Kidney epithelial cell (primary cell): ENCODE measurements around the gene KCNA10. TPM values are rescaled to one million over a fixed set of nuclear protein-coding genes. Genes with fewer than 3 reads are reported as not detected.

ENCODE experiments used
- DNase-seq: peaks from one replicate; pipeline ENCODE4 v3.0.0-alpha.2; 2010; ENCODE audit warnings: low read depth
- H3K27me3 ChIP-seq: 2 replicates; pipeline ENCODE4 v1.6.0; 2011; ENCODE audit warnings: low read length; ENCODE audit not compliant: control insufficient read depth, insufficient read depth
- H3K36me3 ChIP-seq: 2 replicates; pipeline ENCODE4 v1.5.1; 2011; ENCODE audit warnings: low read length; ENCODE audit not compliant: control insufficient read depth, insufficient read depth
- H3K4me3 ChIP-seq: 2 replicates; pipeline ENCODE4 v1.5.1; 2011; ENCODE audit warnings: low read depth, mild to moderate bottlenecking, control low read depth, low read length
- CTCF ChIP-seq: IDR thresholded peaks from 2 replicates; pipeline ENCODE4 v1.5.1; 2011; ENCODE audit warnings: mild to moderate bottlenecking, moderate library complexity, low read length, control low read depth, inconsistent platforms; ENCODE audit not compliant: insufficient read depth, poor library complexity, severe bottlenecking
- total RNA-seq: library from RNA; depleted of rRNA; stranded (reverse); fragments of >200 nt; gene quantifications from 2 replicates; pipeline ENCODE4 v1.2.3, GENCODE V29; 2015

KCNA10 gene
- total RNA-seq, result not detected in 2 replicates

- TF ChIP-seq CTCF, result no peak
- no peaks in the 10 kb centered on the region for H3K36me3 ChIP-seq
- no peak within 1 kb of the TSS for H3K4me3 ChIP-seq
- H3K27me3 ChIP-seq, result peaks cover 4% of the 10 kb centered on the region
- DNase-seq, result no peak
Measured at GRCh38 chr1:110519125-110519810, at the start of gene KCNA10. TSS of gene KCNA10 (minus strand) at chr1:110519175. CDS start at chr1:110518787, 388 bp downstream.

- TF ChIP-seq CTCF, result no peak
- no peaks in the 10 kb centered on the region for H3K27me3 ChIP-seq
- DNase-seq, result no peak
- H3K36me3 ChIP-seq, result no peaks in the 10 kb centered on the region
- no peak overlapping the region for H3K4me3 ChIP-seq
Measured at GRCh38 chr1:110566836-110567235, 47.9 kb upstream of the KCNA10 start.

GRCh38 chr1:110565565-110565964 lies 46.6 kb upstream of the KCNA10 start:
- Histone ChIP-seq H3K4me3 (no peak overlapping the region), H3K27me3 (no peaks in the 10 kb centered on the region), H3K36me3 (no peaks in the 10 kb centered on the region)
- no peak for DNase-seq
- no peak for TF ChIP-seq CTCF

GRCh38 chr1:110563089-110563488 lies 44.1 kb upstream of the KCNA10 start:
- Histone ChIP-seq H3K27me3 (no peaks in the 10 kb centered on the region), H3K36me3 (no peaks in the 10 kb centered on the region), H3K4me3 (no peak overlapping the region)
- no peak for DNase-seq
- TF ChIP-seq CTCF, result no peak

- DNase-seq, result no peak
- Histone ChIP-seq H3K27me3 (peaks cover 5% of the 10 kb centered on the region), H3K36me3 (no peaks in the 10 kb centered on the region), H3K4me3 (no peak overlapping the region)
- TF ChIP-seq CTCF, result no peak
Measured at GRCh38 chr1:110561596-110561995, 42.6 kb upstream of the KCNA10 start.

GRCh38 chr1:110559157-110559556 lies 40.2 kb upstream of the KCNA10 start:
- no peaks in the 10 kb centered on the region for H3K36me3 ChIP-seq
- TF ChIP-seq CTCF, result no peak
- DNase-seq, result no peak
- H3K4me3 ChIP-seq, result no peak overlapping the region
- H3K27me3 ChIP-seq, result peaks cover 23% of the 10 kb centered on the region
